SK-N-SH (cell line): ENCODE data around the gene VTI1B. TPM values are rescaled to one million over a fixed set of nuclear protein-coding genes. Genes with fewer than 3 reads are reported as not detected.

Source experiments
- CTCF ChIA-PET: fragments of 300-600, 350-600 bp; formaldehyde crosslinking; extraction: SDS; loops from one replicate; lab custom pipeline; 2021; lab: Yijun Ruan, JAX
- POLR2A ChIA-PET: fragments of 350-600 bp; sonication (Branson Sonifier 250); formaldehyde crosslinking; extraction: SDS; loops from one replicate; lab custom pipeline; 2020; ENCODE audit warnings: antibody characterized with exemption, inconsistent platforms; lab: Yijun Ruan, JAX
- DNase-seq: peaks from one replicate; pipeline ENCODE4 v3.0.0; 2012
- H2AFZ ChIP-seq: fragments of 200-600 bp; sonication (generic); 2 replicates; pipeline ENCODE4 v1.8.1; 2016; ENCODE audit warnings: antibody characterized with exemption, mild to moderate bottlenecking, low read depth
- H3F3A ChIP-seq: fragments of 200-600 bp; sonication (generic); replicated peaks from 2 replicates; pipeline ENCODE3; 2016; ENCODE audit warnings: antibody characterized with exemption, mild to moderate bottlenecking; ENCODE audit not compliant: insufficient read depth
- H3K27ac ChIP-seq, 2 experiments: fragments of 200-500 bp in 1 of 2; fragments of 200-600 bp in 1 of 2; sonication (Bioruptor generic) in 1 of 2; sonication (generic), shearing (Covaris generic) in 1 of 2; 2 replicates each; pipeline versions ENCODE4 v1.5.1 to v1.6.1; 2014 to 2016; ENCODE audit warnings: low read depth in 2 of 2, inconsistent platforms in 1 of 2, low read length in 1 of 2, mild to moderate bottlenecking in 1 of 2, mixed read lengths in 1 of 2
- H3K27me3 ChIP-seq: fragments of 200-600 bp; sonication (generic), shearing (Covaris generic); 2 replicates; pipeline ENCODE4 v1.6.1; 2016; ENCODE audit warnings: mixed run types; ENCODE audit not compliant: insufficient read depth
- H3K36me3 ChIP-seq, 2 experiments: fragments of 200-500 bp in 1 of 2; fragments of 200-600 bp in 1 of 2; sonication (Bioruptor generic) in 1 of 2; sonication (generic) in 1 of 2; replicated peaks in 1 of 2; 2 replicates each; pipeline versions ENCODE3 to v1.5.1; 2014 to 2016; ENCODE audit warnings: low read length in 1 of 2, mild to moderate bottlenecking in 1 of 2; ENCODE audit not compliant: insufficient read depth in 2 of 2, control insufficient read depth in 1 of 2
- H3K4me1 ChIP-seq, 2 experiments: fragments of 200-500 bp in 1 of 2; fragments of 200-600 bp in 1 of 2; sonication (Bioruptor generic) in 1 of 2; sonication (generic), shearing (Covaris generic) in 1 of 2; 2 replicates each; pipeline versions ENCODE4 v1.5.1 to v1.6.1; 2014 to 2016; ENCODE audit warnings: low read depth in 1 of 2, low read length in 1 of 2, mixed run types in 1 of 2; ENCODE audit not compliant: insufficient read depth in 2 of 2, control insufficient read depth in 1 of 2
- H3K4me2 ChIP-seq: fragments of 200-600 bp; sonication (generic), shearing (Covaris generic); 2 replicates; pipeline ENCODE4 v1.6.1; 2017; ENCODE audit warnings: mixed run types
- H3K4me3 ChIP-seq, 2 experiments: fragments of 200-500 bp in 1 of 2; fragments of 200-600 bp in 1 of 2; sonication (Bioruptor generic) in 1 of 2; sonication (generic), shearing (Covaris generic) in 1 of 2; 2 replicates each; pipeline versions ENCODE4 v1.5.1 to v1.8.1; 2014 to 2016; ENCODE audit warnings: low read depth in 2 of 2, inconsistent platforms in 1 of 2, low read length in 1 of 2, mild to moderate bottlenecking in 1 of 2, mixed read lengths in 1 of 2, moderate library complexity in 1 of 2
- H3K79me2 ChIP-seq: fragments of 200-600 bp; sonication (generic); 2 replicates; pipeline ENCODE4 v1.8.1; 2017; ENCODE audit warnings: mild to moderate bottlenecking; ENCODE audit not compliant: insufficient read depth
- H3K9ac ChIP-seq: fragments of 200-600 bp; sonication (generic); 2 replicates; pipeline ENCODE4 v1.6.1; 2017; ENCODE audit warnings: mixed run types
- H3K9me2 ChIP-seq: fragments of 200-600 bp; sonication (generic); 2 replicates; pipeline ENCODE4 v1.6.1; 2017; ENCODE audit warnings: mixed run types
- H3K9me3 ChIP-seq: fragments of 200-600 bp; sonication (generic); 2 replicates; pipeline ENCODE4 v1.6.1; 2017; ENCODE audit warnings: mixed run types, mild to moderate bottlenecking, moderate library complexity
- H4K20me1 ChIP-seq: fragments of 200-600 bp; sonication (generic); 2 replicates; pipeline ENCODE4 v1.6.1; 2017; ENCODE audit warnings: mild to moderate bottlenecking, mixed run types; ENCODE audit not compliant: insufficient read depth
- CHD2 ChIP-seq: fragments of 150-350 bp; IDR thresholded peaks from 2 replicates; pipeline ENCODE4 v1.6.1; 2018; ENCODE audit warnings: low read length; ENCODE audit not compliant: partially characterized antibody
- ELF1 ChIP-seq: IDR thresholded peaks from 2 replicates; pipeline ENCODE4 v1.4.0; 2012
- EP300 ChIP-seq, 2 experiments: IDR thresholded peaks; 2 replicates each; pipeline versions ENCODE4 v1.4.0 to v1.6.1; 2012; ENCODE audit warnings: borderline replicate concordance in 1 of 2, low read depth in 1 of 2, low read length in 1 of 2
- FOSL2 ChIP-seq: IDR thresholded peaks from 2 replicates; pipeline ENCODE4 v1.4.0; 2012; ENCODE audit warnings: low read depth, mild to moderate bottlenecking, moderate library complexity, borderline replicate concordance
- FOXJ3 ChIP-seq: sonication (generic); formaldehyde crosslinking; IDR thresholded peaks from 2 replicates; pipeline ENCODE4 v1.5.1; 2020; ENCODE audit warnings: mild to moderate bottlenecking, missing genetic modification reagents
- FOXM1 ChIP-seq: IDR thresholded peaks from 2 replicates; pipeline ENCODE4 v1.4.0; 2012; ENCODE audit warnings: low read depth, mild to moderate bottlenecking
- JUND ChIP-seq: IDR thresholded peaks from 2 replicates; pipeline ENCODE4 v1.4.0; 2012
- MXI1 ChIP-seq: IDR thresholded peaks from 2 replicates; pipeline ENCODE4 v1.6.1; 2012; ENCODE audit warnings: mild to moderate bottlenecking, low read depth, low read length, improper control_type of control experiment
- PBX3 ChIP-seq: IDR thresholded peaks from 2 replicates; pipeline ENCODE4; 2012
- RCOR1 ChIP-seq: fragments of 150-350 bp; IDR thresholded peaks from 2 replicates; pipeline ENCODE4 v1.6.1; 2017; ENCODE audit warnings: antibody characterized with exemption, low read length
- REST ChIP-seq: IDR thresholded peaks from 2 replicates; pipeline ENCODE4 v1.6.1; 2012; ENCODE audit warnings: mild to moderate bottlenecking, low read depth, low read length, moderate library complexity
- RFX5 ChIP-seq: IDR thresholded peaks from 2 replicates; pipeline ENCODE4 v1.6.1; 2012; ENCODE audit warnings: mild to moderate bottlenecking, improper control_type of control experiment, low read length
- RXRA ChIP-seq: IDR thresholded peaks from 2 replicates; pipeline ENCODE4 v1.4.0; 2012; ENCODE audit warnings: low read depth, mild to moderate bottlenecking, borderline replicate concordance
- TCF12 ChIP-seq: IDR thresholded peaks from 2 replicates; pipeline ENCODE4 v1.4.0; 2012
- USF2 ChIP-seq: fragments of 150-350 bp; IDR thresholded peaks from 2 replicates; pipeline ENCODE4 v1.6.1; 2017; ENCODE audit warnings: antibody characterized with exemption, low read length, low read depth, borderline replicate concordance
- WGBS: methylation state at CpG from one replicate; pipeline ENCODE4 v1.1.6; 2017; ENCODE audit warnings: low lambda C conversion rate; 5-methylcytosine and 5-hydroxymethylcytosine counted together
- polyA plus RNA-seq, 3 experiments: library from polyadenylated mRNA; depleted of rRNA; stranded (reverse); fragments of >200 nt; gene quantifications; 2 replicates each; pipeline ENCODE4 v1.2.3, GENCODE V29; 2012
- TF ChIP-seq, protein P1 (sequence below): IDR thresholded peaks from 2 replicates; pipeline ENCODE4 v1.4.0; 2012; ENCODE audit warnings: low read depth

Gene VTI1B
- polyA plus RNA-seq, 1 of the 3 experiments (the other 2 are of a cell fraction), result 59.2 TPM

GRCh38 chr14:67644428-67644827, 30.0 kb downstream of the VTI1B start (continued):
- TF ChIP-seq EP300 (IDR thresholded peaks at IDR 0.05; ENCODE audit: borderline replicate concordance in 1 of 2, low read depth in 1 of 2, low read length in 1 of 2), result no peak
- no peak for TF ChIP-seq USF2
- TF ChIP-seq PBX3, result no peak
- TF ChIP-seq ELF1, result no peak

DNA sequence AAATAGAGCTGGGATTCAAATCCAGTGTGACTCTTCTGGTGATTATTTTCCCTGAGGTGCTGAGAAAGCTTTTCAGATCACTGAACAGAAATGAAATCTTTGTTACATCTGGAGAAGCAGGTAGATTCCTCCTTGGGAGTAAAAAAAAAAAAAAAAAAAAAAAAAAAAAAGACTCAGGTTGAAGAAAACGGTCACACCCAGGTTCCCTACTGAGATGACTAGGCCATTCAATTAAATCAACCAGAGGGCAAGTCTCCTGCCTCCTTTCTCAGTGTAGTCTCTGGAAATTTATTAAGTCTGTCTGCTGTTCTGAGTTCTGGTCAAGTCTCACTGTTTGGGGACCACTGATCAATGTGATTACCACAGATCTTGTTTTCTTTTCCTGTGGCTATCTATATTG, 30.7 kb downstream of the VTI1B start:
- no peak for DNase-seq
- H3K9ac ChIP-seq, result no peak overlapping the region
- H3K9me3 ChIP-seq, result no peaks in the 10 kb centered on the region
- H2AFZ ChIP-seq, result no peak overlapping the region
- H3F3A ChIP-seq, result no peaks in the 10 kb centered on the region
- POLR2A ChIA-PET, result no interaction called here
- CTCF ChIA-PET, result interaction anchor here (1.0 to 1.4 kb wide), 2 partner anchors 20 to 60 kb away, joined by 3 read pairs; no protein-coding TSS in a partner anchor
- TF ChIP-seq FOXJ3 (CRISPR knock-in tag), result no peak
- no peak for TF ChIP-seq REST
- TF ChIP-seq FOXM1, result no peak
- no peak for TF ChIP-seq RXRA
- TF ChIP-seq MXI1, result no peak
- TF ChIP-seq FOSL2, result no peak
- TF ChIP-seq CHD2, result no peak
- TF ChIP-seq, protein P1, sequence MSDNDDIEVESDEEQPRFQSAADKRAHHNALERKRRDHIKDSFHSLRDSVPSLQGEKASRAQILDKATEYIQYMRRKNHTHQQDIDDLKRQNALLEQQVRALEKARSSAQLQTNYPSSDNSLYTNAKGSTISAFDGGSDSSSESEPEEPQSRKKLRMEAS, result no peak
- no peak for TF ChIP-seq RFX5
- TF ChIP-seq JUND, result no peak
- no peak for TF ChIP-seq RCOR1
- TF ChIP-seq TCF12, result no peak
- no peak overlapping the region for H3K4me3 ChIP-seq
- 93% methylated on average over 1 of the region's 1 CpG for WGBS
- H3K4me2 ChIP-seq, result no peak overlapping the region
- no peaks in the 10 kb centered on the region for H3K4me1 ChIP-seq
- H3K79me2 ChIP-seq, result no peaks in the 10 kb centered on the region
- H3K9me2 ChIP-seq, result no peaks in the 10 kb centered on the region
- H3K36me3 ChIP-seq, result peaks cover 10 to 33% of the 10 kb centered on the region in 2 experiments
- no peak overlapping the region for H3K27ac ChIP-seq
- no peaks in the 10 kb centered on the region for H3K27me3 ChIP-seq
- no peaks in the 10 kb centered on the region for H4K20me1 ChIP-seq
